Measurements from ENCODE around the gene METTL3. TPM values are rescaled to one million over a fixed set of nuclear protein-coding genes. Genes with fewer than 3 reads are reported as not detected.

METTL3 gene
- total and polyA plus RNA-seq, 7 donors, result 5.4 to 84.9 (median 60.9) TPM

DNA sequence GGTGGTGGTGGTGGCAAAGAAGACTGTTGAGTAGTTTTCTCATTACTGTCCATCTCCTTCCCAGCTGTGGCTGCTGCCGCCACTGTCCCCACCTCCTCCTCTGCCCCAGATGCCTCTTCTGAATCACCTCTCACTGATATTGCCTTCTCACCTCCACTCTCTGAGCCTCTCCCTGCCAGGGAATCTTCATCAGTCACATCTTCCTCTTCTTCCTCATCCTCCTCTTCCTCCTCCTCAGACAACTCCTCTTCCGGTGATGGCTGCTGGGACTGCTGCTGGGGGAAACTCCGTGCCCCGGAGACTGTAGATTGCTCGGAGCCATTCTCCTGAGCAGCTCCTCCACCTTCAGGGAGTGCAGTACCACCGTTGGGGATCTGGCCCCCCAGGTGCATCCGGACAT, 12.1 kb upstream of the METTL3 start:
- 68 to 81% methylated on average over 7 of the region's 7 CpGs for WGBS, 2 donors
- Histone ChIP-seq H3K9me3 (no peaks in the 10 kb centered on the region), H3K36me3 (peaks cover 0 to 9% (median 0%) of the 10 kb centered on the region in 4 donors)

DNA sequence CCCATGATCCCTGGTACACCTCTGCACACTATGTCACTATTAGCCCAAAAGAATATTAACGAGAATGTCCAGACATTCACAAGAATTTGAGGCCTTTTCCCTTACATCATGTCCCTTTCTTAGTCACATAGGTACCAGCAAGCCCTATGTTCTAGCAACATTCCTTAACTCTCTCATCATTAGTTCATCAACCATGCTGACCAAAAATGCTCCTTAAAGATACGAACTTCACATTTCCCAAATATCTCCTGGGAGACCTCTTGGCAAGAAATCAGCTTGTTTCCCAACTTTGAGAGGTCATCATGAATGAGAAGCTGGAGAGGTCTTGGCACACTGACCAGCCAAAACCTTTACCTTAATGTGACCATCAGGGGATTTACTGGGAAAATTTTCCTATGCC, 10.4 kb upstream of the METTL3 start:
- 82 to 84% methylated on average over 2 of the region's 2 CpGs for WGBS, 2 donors
- DNase-seq, result no peak
- Histone ChIP-seq H3K27me3 (no peaks in the 10 kb centered on the region), H3K4me3 (no peak overlapping the region), H3K9me3 (no peaks in the 10 kb centered on the region), H3K27ac (no peak overlapping the region), H3K36me3 (peaks cover 0 to 9% (median 0%) of the 10 kb centered on the region in 4 donors), H3K4me1 (peaks cover 0 to 13% (median 7%) of the 10 kb centered on the region in 4 donors)
- intact Hi-C loops (cut with DNase I), result no loop called here
- TF ChIP-seq POLR2A (IDR thresholded peaks at IDR 0.05) (no peak), EP300 (IDR thresholded peaks at IDR 0.05) (no peak), POLR2AphosphoS5 (IDR thresholded peaks at IDR 0.05) (no peak)
- TF ChIP-seq, protein P1, sequence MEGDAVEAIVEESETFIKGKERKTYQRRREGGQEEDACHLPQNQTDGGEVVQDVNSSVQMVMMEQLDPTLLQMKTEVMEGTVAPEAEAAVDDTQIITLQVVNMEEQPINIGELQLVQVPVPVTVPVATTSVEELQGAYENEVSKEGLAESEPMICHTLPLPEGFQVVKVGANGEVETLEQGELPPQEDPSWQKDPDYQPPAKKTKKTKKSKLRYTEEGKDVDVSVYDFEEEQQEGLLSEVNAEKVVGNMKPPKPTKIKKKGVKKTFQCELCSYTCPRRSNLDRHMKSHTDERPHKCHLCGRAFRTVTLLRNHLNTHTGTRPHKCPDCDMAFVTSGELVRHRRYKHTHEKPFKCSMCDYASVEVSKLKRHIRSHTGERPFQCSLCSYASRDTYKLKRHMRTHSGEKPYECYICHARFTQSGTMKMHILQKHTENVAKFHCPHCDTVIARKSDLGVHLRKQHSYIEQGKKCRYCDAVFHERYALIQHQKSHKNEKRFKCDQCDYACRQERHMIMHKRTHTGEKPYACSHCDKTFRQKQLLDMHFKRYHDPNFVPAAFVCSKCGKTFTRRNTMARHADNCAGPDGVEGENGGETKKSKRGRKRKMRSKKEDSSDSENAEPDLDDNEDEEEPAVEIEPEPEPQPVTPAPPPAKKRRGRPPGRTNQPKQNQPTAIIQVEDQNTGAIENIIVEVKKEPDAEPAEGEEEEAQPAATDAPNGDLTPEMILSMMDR (IDR thresholded peaks at IDR 0.05), result no peak

More for the DNA sequence above, 12.1 kb upstream of the METTL3 start:
- no peak overlapping the region for H3K4me3 ChIP-seq
- H3K4me1 ChIP-seq, result peaks cover 0 to 18% (median 14%) of the 10 kb centered on the region in 4 donors
- TF ChIP-seq EP300 (IDR thresholded peaks at IDR 0.05) (no peak), POLR2AphosphoS5 (IDR thresholded peaks at IDR 0.05) (no peak), POLR2A (IDR thresholded peaks at IDR 0.05) (no peak)
- TF ChIP-seq, protein P1 (IDR thresholded peaks at IDR 0.05), result no peak
- intact Hi-C loops (cut with DNase I), result no loop called here
- H3K27me3 ChIP-seq, result no peaks in the 10 kb centered on the region
- H3K27ac ChIP-seq, result no peak overlapping the region
- no peak for DNase-seq

DNA sequence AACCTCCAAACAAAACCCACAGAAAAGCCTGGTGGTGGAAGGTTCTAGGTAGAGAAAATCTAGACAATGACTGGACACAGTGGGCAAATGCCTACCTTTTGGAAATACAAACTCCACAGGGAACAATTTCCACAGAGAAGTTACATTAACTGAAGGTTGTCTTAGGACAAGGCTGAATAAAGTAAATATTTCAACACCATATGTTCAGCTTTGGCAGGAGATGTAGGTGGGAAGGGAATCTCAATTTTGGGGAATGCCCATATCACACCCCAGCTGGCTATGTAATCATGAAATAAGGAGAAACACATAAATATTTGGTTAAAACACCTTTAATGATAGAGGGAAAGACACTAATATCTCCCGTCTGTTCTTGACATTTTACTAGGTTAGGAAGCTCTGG, 9.6 kb upstream of the METTL3 start:
- Histone ChIP-seq H3K27ac (no peak overlapping the region), H3K27me3 (no peaks in the 10 kb centered on the region), H3K9me3 (no peaks in the 10 kb centered on the region), H3K4me3 (no peak overlapping the region), H3K36me3 (peaks cover 0 to 9% (median 0%) of the 10 kb centered on the region in 4 donors), H3K4me1 (peaks cover 0 to 10% (median 7%) of the 10 kb centered on the region in 4 donors)
- WGBS, 2 donors, result 76 to 79% methylated on average over 1 of the region's 1 CpG
- no peak for DNase-seq
- intact Hi-C loops (cut with DNase I), result no loop called here
- no peak for TF ChIP-seq POLR2AphosphoS5 (IDR thresholded peaks at IDR 0.05)
- no peak for TF ChIP-seq EP300 (IDR thresholded peaks at IDR 0.05)
- TF ChIP-seq, protein P1 (IDR thresholded peaks at IDR 0.05), result no peak
- no peak for TF ChIP-seq POLR2A (IDR thresholded peaks at IDR 0.05)

DNA sequence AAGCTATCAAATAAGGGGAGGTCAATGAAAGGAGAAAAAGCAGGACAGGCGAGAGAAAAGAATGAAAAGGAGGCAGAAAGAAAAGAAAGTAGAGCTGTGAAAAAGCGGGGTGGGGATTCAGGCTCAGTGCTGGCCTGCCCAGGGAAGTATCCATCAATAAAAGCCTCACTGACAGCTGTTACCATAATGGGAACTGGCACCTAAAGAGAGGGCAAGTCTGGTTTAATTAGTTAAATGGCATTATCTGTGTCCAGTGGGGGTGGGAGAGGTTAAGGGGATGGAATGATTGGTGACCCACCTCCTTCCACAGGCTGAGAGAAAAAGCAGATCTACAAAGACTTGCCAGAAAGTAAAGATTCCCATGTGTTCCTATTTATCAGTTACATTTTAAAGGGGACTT, 7.6 kb upstream of the METTL3 start:
- intact Hi-C loops (cut with DNase I), result no loop called here
- Histone ChIP-seq H3K36me3 (peaks cover 0 to 3% (median 0%) of the 10 kb centered on the region in 4 donors), H3K27me3 (no peaks in the 10 kb centered on the region), H3K27ac (no peak overlapping the region), H3K9me3 (no peaks in the 10 kb centered on the region), H3K4me1 (no peaks in the 10 kb centered on the region), H3K4me3 (no peak overlapping the region)
- TF ChIP-seq, protein P1 (IDR thresholded peaks at IDR 0.05), result no peak
- no peak for TF ChIP-seq EP300 (IDR thresholded peaks at IDR 0.05)
- TF ChIP-seq POLR2A (IDR thresholded peaks at IDR 0.05), result no peak
- no peak for TF ChIP-seq POLR2AphosphoS5 (IDR thresholded peaks at IDR 0.05)
- 91 to 92% methylated on average over 2 of the region's 2 CpGs for WGBS, 2 donors
- DNase-seq, result no peak

DNA sequence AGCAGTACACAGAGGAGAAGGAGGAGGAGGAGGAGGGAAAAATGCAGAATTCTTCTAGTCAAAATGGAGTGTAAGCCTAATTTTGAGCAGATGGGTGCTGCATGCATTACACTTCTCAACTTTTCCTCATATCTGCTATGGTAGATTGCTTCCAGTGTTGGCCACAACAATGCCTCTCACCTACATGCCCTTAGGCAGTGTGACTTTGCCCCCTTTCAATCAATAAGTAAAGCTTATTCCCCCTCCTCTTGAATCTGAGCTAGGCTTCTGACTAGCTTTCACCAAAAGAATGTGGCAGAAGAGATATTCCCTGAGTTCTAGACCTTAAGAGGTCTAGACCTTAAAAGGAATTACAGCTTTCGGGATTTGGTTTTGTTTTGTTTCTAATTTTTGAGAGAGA, 3.2 kb upstream of the METTL3 start:
- H3K4me3 ChIP-seq, result no peak overlapping the region
- DNase-seq, result no peak
- TF ChIP-seq, protein P1 (IDR thresholded peaks at IDR 0.05), result no peak
- TF ChIP-seq EP300 (IDR thresholded peaks at IDR 0.05) (no peak), POLR2A (IDR thresholded peaks at IDR 0.05) (no peak), POLR2AphosphoS5 (IDR thresholded peaks at IDR 0.05) (no peak)
- H3K27me3 ChIP-seq, result no peaks in the 10 kb centered on the region
- no peaks in the 10 kb centered on the region for H3K9me3 ChIP-seq
- no peak overlapping the region for H3K27ac ChIP-seq
- intact Hi-C loops (cut with DNase I), result loop anchor here (5.0 kb wide), 2 partner anchors 37 to 43 kb away; partner anchors contain the start of genes RAB2B and TOX4
- peaks cover 0 to 18% (median 13%) of the 10 kb centered on the region in 4 donors for H3K4me1 ChIP-seq
- no peaks in the 10 kb centered on the region for H3K36me3 ChIP-seq
- 88 to 91% methylated on average over 1 of the region's 1 CpG for WGBS, 2 donors
